AG04449 (cell line): Measurements from ENCODE around the gene BBIP1.
A peak's percentile ranks its signal among the peaks of the same experiment; 100 is the strongest.

Experiments
- CTCF ChIA-PET: fragments of 350-600 bp; formaldehyde crosslinking; extraction: SDS; loops from one replicate; lab custom pipeline; 2021; ENCODE audit warnings: antibody characterized with exemption; lab: Yijun Ruan, JAX
- POLR2A ChIA-PET: fragments of 400-600, 350-600 bp; formaldehyde crosslinking; extraction: SDS; loops from one replicate; lab custom pipeline; 2020; ENCODE audit warnings: antibody characterized with exemption, inconsistent platforms; lab: Yijun Ruan, JAX
- DNase-seq: peaks from one replicate; pipeline ENCODE4 v3.0.0-alpha.2; 2010; ENCODE audit warnings: low read depth, low spot score
- H3K4me3 ChIP-seq: 2 replicates; pipeline ENCODE4 v1.5.1; 2011; ENCODE audit warnings: low read depth, mild to moderate bottlenecking, control low read depth, low read length
- TF ChIP-seq, protein P1 (sequence below): IDR thresholded peaks from one replicate; pipeline ENCODE4 v1.5.1; 2011; ENCODE audit warnings: mild to moderate bottlenecking, moderate library complexity, low read length, control low read depth, inconsistent platforms; ENCODE audit not compliant: insufficient read depth; ENCODE audit errors: missing control alignments

BBIP1 gene

GRCh38 chr10:110897184-110897583, 21.8 kb downstream of the BBIP1 start:
- POLR2A ChIA-PET: interaction anchor here (0.5 to 1.3 kb wide), 2 partner anchors 21 to 51 kb away, joined by 3 to 4 read pairs; partner anchors contain the start of gene BBIP1
- no peak overlapping the region for H3K4me3 ChIP-seq
- DNase-seq: no peak
- TF ChIP-seq, protein P1, sequence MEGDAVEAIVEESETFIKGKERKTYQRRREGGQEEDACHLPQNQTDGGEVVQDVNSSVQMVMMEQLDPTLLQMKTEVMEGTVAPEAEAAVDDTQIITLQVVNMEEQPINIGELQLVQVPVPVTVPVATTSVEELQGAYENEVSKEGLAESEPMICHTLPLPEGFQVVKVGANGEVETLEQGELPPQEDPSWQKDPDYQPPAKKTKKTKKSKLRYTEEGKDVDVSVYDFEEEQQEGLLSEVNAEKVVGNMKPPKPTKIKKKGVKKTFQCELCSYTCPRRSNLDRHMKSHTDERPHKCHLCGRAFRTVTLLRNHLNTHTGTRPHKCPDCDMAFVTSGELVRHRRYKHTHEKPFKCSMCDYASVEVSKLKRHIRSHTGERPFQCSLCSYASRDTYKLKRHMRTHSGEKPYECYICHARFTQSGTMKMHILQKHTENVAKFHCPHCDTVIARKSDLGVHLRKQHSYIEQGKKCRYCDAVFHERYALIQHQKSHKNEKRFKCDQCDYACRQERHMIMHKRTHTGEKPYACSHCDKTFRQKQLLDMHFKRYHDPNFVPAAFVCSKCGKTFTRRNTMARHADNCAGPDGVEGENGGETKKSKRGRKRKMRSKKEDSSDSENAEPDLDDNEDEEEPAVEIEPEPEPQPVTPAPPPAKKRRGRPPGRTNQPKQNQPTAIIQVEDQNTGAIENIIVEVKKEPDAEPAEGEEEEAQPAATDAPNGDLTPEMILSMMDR: no peak
- CTCF ChIA-PET: interaction anchor here (0.8 to 2.6 kb wide), 10 partner anchors 10 to 226 kb away, joined by 3 to 17 read pairs (median 4); no protein-coding TSS in a partner anchor

DNA sequence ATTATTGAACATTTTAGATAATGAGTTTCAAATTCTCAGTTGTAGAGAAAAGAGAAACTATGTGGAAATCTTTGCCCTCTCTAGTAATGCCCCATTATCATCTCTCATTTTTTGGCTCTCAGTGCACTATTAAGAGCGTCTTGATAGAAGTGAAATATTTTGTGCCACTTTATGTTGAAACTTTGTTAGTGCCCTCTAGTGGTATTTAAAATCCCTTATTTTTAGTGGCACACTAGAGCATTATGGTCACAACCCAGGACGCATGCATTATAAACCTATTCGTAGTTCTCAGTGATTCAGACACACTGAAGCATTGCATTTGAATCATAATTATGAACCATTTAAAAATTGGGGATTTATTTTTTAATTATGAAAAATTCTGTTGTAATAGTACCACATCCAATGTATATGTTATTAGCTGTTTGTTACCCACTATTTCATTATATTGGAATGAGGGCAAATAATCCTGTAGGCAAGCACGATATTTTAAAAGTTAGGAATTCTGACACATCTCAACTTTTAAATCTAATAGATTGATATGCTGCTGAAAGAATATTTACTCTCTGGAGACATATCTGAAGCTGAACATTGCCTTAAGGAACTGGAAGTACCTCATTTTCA, 25.3 kb downstream of the BBIP1 start:
- CTCF ChIA-PET: interaction anchor here (1.0 to 6.6 kb wide), 17 partner anchors 10 to 288 kb away, joined by 3 to 56 read pairs (median 7); no protein-coding TSS in a partner anchor
- POLR2A ChIA-PET: no interaction called here
- DNase-seq: no peak

GRCh38 chr10:110892602-110893288, 26.2 kb downstream of the BBIP1 start:
- POLR2A ChIA-PET: no interaction called here
- CTCF ChIA-PET: interaction anchor here (1.2 to 6.6 kb wide), 13 partner anchors 11 to 288 kb away, joined by 3 to 56 read pairs (median 8); no protein-coding TSS in a partner anchor
- TF ChIP-seq, protein P1: no peak
- no peak overlapping the region for H3K4me3 ChIP-seq
- DNase-seq: no peak

More for the DNA sequence above, 25.3 kb downstream of the BBIP1 start:
- no peak overlapping the region for H3K4me3 ChIP-seq
- TF ChIP-seq, protein P1: peak; percentile 23

GRCh38 chr10:110887560-110887959, 31.4 kb downstream of the BBIP1 start:
- CTCF ChIA-PET: interaction anchor here (0.9 to 2.4 kb wide), 7 partner anchors 10 to 277 kb away, joined by 3 to 15 read pairs (median 4); no protein-coding TSS in a partner anchor
- H3K4me3 ChIP-seq: no peak overlapping the region
- no peak for DNase-seq
- POLR2A ChIA-PET: interaction anchor here (1.3 kb wide), 1 partner anchor 16 kb away, joined by 4 read pairs; the partner anchor contains the start of gene PDCD4
- TF ChIP-seq, protein P1: no peak

- H3K4me3 ChIP-seq: no peak overlapping the region
- no peak for DNase-seq
- TF ChIP-seq, protein P1: no peak
- CTCF ChIA-PET: interaction anchor here (1.1 to 2.4 kb wide), 4 partner anchors 11 to 140 kb away, joined by 3 to 15 read pairs (median 6); no protein-coding TSS in a partner anchor
- POLR2A ChIA-PET: interaction anchor here (1.3 kb wide), 1 partner anchor 15 kb away, joined by 4 read pairs; the partner anchor contains the start of gene PDCD4
These were observed 32.9 kb downstream of the BBIP1 start for GRCh38 chr10:110885932-110886674.
